Kidney capillary endothelial cell (primary cell): ENCODE data around the gene ANTKMT.
A peak's percentile ranks its signal among the peaks of the same experiment; 100 is the strongest.

Source experiments
- DNase-seq: peaks from one replicate; pipeline ENCODE4 v3.0.0-alpha.2; 2018; ENCODE audit warnings: low spot score

The ANTKMT gene

GRCh38 chr16:720990-721764, at the start of gene ANTKMT:
Gene ANTKMT (plus strand): TSS chr16:721146. CDS start chr16:721275, 129 bp downstream.
- peak; percentile 50 for DNase-seq

GRCh38 chr16:671353-672131, 49.4 kb upstream of the ANTKMT start:
- DNase-seq = no peak

- DNase-seq = no peak
Observed at GRCh38 chr16:672371-672770, 48.6 kb upstream of the ANTKMT start.

GRCh38 chr16:672851-673250, 48.1 kb upstream of the ANTKMT start:
- no peak for DNase-seq

- no peak for DNase-seq
Observed at GRCh38 chr16:673399-673991, 47.5 kb upstream of the ANTKMT start.

GRCh38 chr16:674214-674881, 46.6 kb upstream of the ANTKMT start:
- DNase-seq = no peak

GRCh38 chr16:674968-675883, 45.7 kb upstream of the ANTKMT start, which contains the start of gene RHBDL1:
Gene RHBDL1 (plus strand): TSS chr16:675671. CDS start chr16:675791, 120 bp downstream.
- no peak for DNase-seq

- no peak for DNase-seq
Observed at GRCh38 chr16:675884-676564, 44.9 kb upstream of the ANTKMT start.

GRCh38 chr16:676565-676902, 44.4 kb upstream of the ANTKMT start:
- DNase-seq = no peak

GRCh38 chr16:676913-677312, 44.0 kb upstream of the ANTKMT start:
- no peak for DNase-seq

- DNase-seq = no peak
Observed at GRCh38 chr16:677316-678190, 43.4 kb upstream of the ANTKMT start.

- DNase-seq = no peak
Observed at GRCh38 chr16:678209-678857, 42.6 kb upstream of the ANTKMT start.

GRCh38 chr16:678858-679813, 41.8 kb upstream of the ANTKMT start:
- peak; percentile 44 for DNase-seq

- peak; percentile 76 for DNase-seq
Observed at GRCh38 chr16:679814-680624, 40.9 kb upstream of the ANTKMT start, which contains the start of gene STUB1. Gene STUB1 (plus strand): TSS chr16:680410. CDS start chr16:680526, 116 bp downstream.

GRCh38 chr16:680625-680945, 40.4 kb upstream of the ANTKMT start:
- no peak for DNase-seq

- DNase-seq = peak; percentile 32
Observed at GRCh38 chr16:680967-681745, 39.8 kb upstream of the ANTKMT start.
